ENCODE data around the gene DCHS1. TPM values are rescaled to one million over a fixed set of nuclear protein-coding genes. Genes with fewer than 3 reads are reported as not detected.

DCHS1 gene
- total and polyA plus RNA-seq, 9 of the 15 experiments (the other 6 are each of a cell fraction or from before 2014, with no cell fraction given), result 0.04 to 0.49 (median 0.14) TPM; not detected in 2

DNA sequence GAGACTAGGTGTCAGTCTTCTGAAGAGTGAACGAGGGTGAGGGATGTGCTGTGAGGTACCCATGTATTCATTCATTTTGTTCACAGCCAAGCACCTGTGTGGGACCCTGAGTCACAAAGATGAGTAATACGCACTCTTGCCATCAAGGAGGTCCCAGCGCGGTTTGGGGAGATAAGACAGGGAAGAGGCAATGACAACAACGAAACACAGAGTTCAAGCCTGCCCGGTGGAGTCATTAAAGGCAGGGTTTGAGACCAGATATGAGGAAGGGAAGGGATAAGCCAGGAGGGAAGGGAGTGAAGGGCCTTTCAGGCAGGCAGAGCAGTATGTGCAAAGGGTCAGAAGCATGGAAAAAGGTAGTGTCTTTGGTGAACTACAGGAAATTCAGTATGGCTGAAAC, 4.6 kb downstream of the DCHS1 start (continued):
- TF ChIP-seq, protein P1, sequence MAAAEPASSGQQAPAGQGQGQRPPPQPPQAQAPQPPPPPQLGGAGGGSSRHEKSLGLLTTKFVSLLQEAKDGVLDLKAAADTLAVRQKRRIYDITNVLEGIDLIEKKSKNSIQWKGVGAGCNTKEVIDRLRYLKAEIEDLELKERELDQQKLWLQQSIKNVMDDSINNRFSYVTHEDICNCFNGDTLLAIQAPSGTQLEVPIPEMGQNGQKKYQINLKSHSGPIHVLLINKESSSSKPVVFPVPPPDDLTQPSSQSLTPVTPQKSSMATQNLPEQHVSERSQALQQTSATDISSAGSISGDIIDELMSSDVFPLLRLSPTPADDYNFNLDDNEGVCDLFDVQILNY (CRISPR knock-in tag; IDR thresholded peaks at IDR 0.05), result no peak
- no peak for TF ChIP-seq ZNF583 (CRISPR knock-in tag; IDR thresholded peaks at IDR 0.05)
- TF ChIP-seq TFAM (CRISPR knock-in tag; conservative IDR thresholded peaks at IDR 0.05), result no peak
- TF ChIP-seq CBFA2T2 (conservative IDR thresholded peaks at IDR 0.05), result peak; percentile 82
- no peak for TF ChIP-seq ZBTB17 (CRISPR knock-in tag; IDR thresholded peaks at IDR 0.05)
- TF ChIP-seq HDAC2 (IDR thresholded peaks at IDR 0.05), result peak; percentile 69
- no peak for TF ChIP-seq CREB5 (CRISPR knock-in tag; IDR thresholded peaks at IDR 0.05)
- TF ChIP-seq, protein P2, sequence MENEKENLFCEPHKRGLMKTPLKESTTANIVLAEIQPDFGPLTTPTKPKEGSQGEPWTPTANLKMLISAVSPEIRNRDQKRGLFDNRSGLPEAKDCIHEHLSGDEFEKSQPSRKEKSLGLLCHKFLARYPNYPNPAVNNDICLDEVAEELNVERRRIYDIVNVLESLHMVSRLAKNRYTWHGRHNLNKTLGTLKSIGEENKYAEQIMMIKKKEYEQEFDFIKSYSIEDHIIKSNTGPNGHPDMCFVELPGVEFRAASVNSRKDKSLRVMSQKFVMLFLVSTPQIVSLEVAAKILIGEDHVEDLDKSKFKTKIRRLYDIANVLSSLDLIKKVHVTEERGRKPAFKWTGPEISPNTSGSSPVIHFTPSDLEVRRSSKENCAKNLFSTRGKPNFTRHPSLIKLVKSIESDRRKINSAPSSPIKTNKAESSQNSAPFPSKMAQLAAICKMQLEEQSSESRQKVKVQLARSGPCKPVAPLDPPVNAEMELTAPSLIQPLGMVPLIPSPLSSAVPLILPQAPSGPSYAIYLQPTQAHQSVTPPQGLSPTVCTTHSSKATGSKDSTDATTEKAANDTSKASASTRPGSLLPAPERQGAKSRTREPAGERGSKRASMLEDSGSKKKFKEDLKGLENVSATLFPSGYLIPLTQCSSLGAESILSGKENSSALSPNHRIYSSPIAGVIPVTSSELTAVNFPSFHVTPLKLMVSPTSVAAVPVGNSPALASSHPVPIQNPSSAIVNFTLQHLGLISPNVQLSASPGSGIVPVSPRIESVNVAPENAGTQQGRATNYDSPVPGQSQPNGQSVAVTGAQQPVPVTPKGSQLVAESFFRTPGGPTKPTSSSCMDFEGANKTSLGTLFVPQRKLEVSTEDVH (IDR thresholded peaks at IDR 0.05; ENCODE audit: low read depth, partially characterized antibody), result no peak
- no peak for TF ChIP-seq COPS2 (conservative IDR thresholded peaks at IDR 0.05)
- no peak for TF ChIP-seq NR2C1 (IDR thresholded peaks at IDR 0.05)
- TF ChIP-seq NR2C1 (tag; IDR thresholded peaks at IDR 0.05), result no peak
- TF ChIP-seq FOXM1 (IDR thresholded peaks at IDR 0.05; ENCODE audit: low read depth), result no peak
- TF ChIP-seq FOXM1 (CRISPR knock-in tag; IDR thresholded peaks at IDR 0.05; ENCODE audit: low read depth), result no peak
- no peak for TF ChIP-seq KLF13 (tag; IDR thresholded peaks at IDR 0.05; ENCODE audit: borderline replicate concordance, low read depth)

All from K562 (cell line).